ENCODE results near the gene KCNQ1.

- TF ChIP-seq, protein P1, sequence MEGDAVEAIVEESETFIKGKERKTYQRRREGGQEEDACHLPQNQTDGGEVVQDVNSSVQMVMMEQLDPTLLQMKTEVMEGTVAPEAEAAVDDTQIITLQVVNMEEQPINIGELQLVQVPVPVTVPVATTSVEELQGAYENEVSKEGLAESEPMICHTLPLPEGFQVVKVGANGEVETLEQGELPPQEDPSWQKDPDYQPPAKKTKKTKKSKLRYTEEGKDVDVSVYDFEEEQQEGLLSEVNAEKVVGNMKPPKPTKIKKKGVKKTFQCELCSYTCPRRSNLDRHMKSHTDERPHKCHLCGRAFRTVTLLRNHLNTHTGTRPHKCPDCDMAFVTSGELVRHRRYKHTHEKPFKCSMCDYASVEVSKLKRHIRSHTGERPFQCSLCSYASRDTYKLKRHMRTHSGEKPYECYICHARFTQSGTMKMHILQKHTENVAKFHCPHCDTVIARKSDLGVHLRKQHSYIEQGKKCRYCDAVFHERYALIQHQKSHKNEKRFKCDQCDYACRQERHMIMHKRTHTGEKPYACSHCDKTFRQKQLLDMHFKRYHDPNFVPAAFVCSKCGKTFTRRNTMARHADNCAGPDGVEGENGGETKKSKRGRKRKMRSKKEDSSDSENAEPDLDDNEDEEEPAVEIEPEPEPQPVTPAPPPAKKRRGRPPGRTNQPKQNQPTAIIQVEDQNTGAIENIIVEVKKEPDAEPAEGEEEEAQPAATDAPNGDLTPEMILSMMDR (IDR thresholded peaks at IDR 0.05; ENCODE audit: extremely low read depth in 1 of 2, insufficient read depth in 1 of 2, low read depth in 1 of 2, low read length in 2 of 2), result no peak
- TF ChIP-seq POLR2A (IDR thresholded peaks at IDR 0.05; ENCODE audit: low read depth, low read length) (no peak), JUN (IDR thresholded peaks at IDR 0.05; ENCODE audit: borderline replicate concordance, insufficient read depth, insufficient read length, low read depth) (no peak), POLR2AphosphoS5 (IDR thresholded peaks at IDR 0.05; ENCODE audit: insufficient read depth, low read depth, low read length) (no peak)
- TF ChIP-seq, protein P2, sequence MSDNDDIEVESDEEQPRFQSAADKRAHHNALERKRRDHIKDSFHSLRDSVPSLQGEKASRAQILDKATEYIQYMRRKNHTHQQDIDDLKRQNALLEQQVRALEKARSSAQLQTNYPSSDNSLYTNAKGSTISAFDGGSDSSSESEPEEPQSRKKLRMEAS (IDR thresholded peaks at IDR 0.05; ENCODE audit: insufficient read depth, insufficient read length), result no peak
These were observed 131.3 kb downstream of the KCNQ1 start for GRCh38 chr11:2576111-2576510.
